Activated naive CD4-positive, alpha-beta T cell treated with anti-CD3 and anti-CD28 coated beads, Interleukin-2, amount 10 ng/mL, durations not matched to agents 7 days and 5 days (primary cell): ENCODE data around the gene ROR1.

Source experiments
- CTCF ChIA-PET: fragments of 350-600 bp; sonication (Branson Sonifier 250); formaldehyde crosslinking; loops from one replicate; lab custom pipeline; 2021; ENCODE audit warnings: antibody characterized with exemption; lab: Charles Lee
- DNase-seq: peaks from one replicate; pipeline ENCODE4 v3.0.0-alpha.2; 2020
- H3K27ac Mint-ChIP-seq: one replicate; pipeline ENCODE4 v1.8.0; 2021; ENCODE audit warnings: mild to moderate bottlenecking, moderate library complexity, mixed read lengths
- H3K27me3 Mint-ChIP-seq: one replicate; pipeline ENCODE4 v1.8.0; 2021; ENCODE audit warnings: mild to moderate bottlenecking, mixed read lengths
- H3K36me3 Mint-ChIP-seq: one replicate; pipeline ENCODE4 v1.8.0; 2021; ENCODE audit warnings: mixed read lengths
- H3K4me1 Mint-ChIP-seq: one replicate; pipeline ENCODE4 v1.8.0; 2021; ENCODE audit warnings: mixed read lengths
- H3K4me3 Mint-ChIP-seq: one replicate; pipeline ENCODE4 v1.8.0; 2021; ENCODE audit warnings: mild to moderate bottlenecking, moderate library complexity, mixed read lengths
- H3K9me3 Mint-ChIP-seq: one replicate; pipeline ENCODE4 v1.8.0; 2021; ENCODE audit warnings: mixed read lengths

The ROR1 gene

DNA sequence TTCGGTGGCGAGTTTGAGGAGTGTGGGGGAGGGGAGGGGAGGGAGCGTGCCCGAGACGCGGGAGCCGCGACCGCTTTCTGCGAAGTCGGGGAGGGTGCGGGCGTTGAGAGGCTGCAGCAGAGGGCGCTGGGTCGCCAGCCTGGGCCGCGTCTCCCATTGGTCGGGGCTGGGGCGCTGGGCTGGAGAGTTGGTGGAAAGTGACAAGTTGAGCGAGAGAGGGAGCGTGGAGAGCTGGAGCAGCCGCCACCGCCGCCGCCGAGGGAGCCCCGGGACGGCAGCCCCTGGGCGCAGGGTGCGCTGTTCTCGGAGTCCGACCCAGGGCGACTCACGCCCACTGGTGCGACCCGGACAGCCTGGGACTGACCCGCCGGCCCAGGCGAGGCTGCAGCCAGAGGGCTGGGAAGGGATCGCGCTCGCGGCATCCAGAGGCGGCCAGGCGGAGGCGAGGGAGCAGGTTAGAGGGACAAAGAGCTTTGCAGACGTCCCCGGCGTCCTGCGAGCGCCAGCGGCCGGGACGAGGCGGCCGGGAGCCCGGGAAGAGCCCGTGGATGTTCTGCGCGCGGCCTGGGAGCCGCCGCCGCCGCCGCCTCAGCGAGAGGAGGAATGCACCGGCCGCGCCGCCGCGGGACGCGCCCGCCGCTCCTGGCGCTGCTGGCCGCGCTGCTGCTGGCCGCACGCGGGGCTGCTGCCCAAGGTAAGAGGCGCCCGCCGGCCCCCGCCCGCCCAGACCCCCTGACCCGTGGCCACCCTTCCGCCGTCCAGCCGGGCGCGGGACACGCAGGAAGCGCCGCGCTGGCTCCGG, at the start of gene ROR1:
Gene ROR1, plus strand, starts transcription at position 203 of the 802 bp plus-strand sequence.
- peaks cover 56% of the 10 kb centered on the region for H3K27me3 Mint-ChIP-seq
- no peak within 1 kb of the TSS for H3K27ac Mint-ChIP-seq
- peaks cover 20% of the 10 kb centered on the region for H3K4me1 Mint-ChIP-seq
- H3K4me3 Mint-ChIP-seq, result peak within 1 kb of the TSS; percentile 80
- CTCF ChIA-PET, result interaction anchor here (1.0 to 1.3 kb wide), 3 partner anchors 10 to 363 kb away, joined by 3 to 5 read pairs (median 3); no protein-coding TSS in a partner anchor
- DNase-seq, result peak; percentile 82
- no peaks in the 10 kb centered on the region for H3K36me3 Mint-ChIP-seq
- H3K9me3 Mint-ChIP-seq, result no peaks in the 10 kb centered on the region

DNA sequence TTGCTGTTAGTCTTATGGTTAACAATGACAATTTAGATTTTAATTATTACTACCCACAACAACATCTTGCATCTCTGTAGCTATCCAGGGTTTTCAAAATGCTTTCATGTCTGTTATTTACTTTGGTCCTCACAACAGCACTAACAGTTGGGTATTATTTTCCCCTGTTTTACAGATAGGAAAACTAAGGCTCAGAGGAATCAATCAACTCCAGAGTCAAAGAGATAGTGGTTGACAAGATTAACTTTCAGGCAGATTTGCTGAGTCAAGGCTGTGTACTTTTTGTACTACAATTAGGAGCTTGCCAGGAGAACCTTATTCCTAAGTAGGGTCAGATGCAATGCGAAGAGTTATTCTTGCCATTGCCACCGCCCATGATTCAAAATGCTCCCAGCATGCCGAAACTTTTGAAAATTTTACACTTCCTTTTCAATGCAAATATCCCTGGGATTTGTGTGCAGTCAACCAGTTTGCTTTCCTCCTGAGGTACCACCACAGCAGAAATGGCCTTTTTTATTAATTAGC, 49.4 kb upstream of the ROR1 start:
- Mint-ChIP-seq H3K9me3 (no peaks in the 10 kb centered on the region), H3K4me1 (no peaks in the 10 kb centered on the region), H3K36me3 (no peaks in the 10 kb centered on the region), H3K4me3 (no peak overlapping the region), H3K27me3 (peaks cover 9% of the 10 kb centered on the region), H3K27ac (no peak overlapping the region)
- CTCF ChIA-PET, result no interaction called here
- no peak for DNase-seq

DNA sequence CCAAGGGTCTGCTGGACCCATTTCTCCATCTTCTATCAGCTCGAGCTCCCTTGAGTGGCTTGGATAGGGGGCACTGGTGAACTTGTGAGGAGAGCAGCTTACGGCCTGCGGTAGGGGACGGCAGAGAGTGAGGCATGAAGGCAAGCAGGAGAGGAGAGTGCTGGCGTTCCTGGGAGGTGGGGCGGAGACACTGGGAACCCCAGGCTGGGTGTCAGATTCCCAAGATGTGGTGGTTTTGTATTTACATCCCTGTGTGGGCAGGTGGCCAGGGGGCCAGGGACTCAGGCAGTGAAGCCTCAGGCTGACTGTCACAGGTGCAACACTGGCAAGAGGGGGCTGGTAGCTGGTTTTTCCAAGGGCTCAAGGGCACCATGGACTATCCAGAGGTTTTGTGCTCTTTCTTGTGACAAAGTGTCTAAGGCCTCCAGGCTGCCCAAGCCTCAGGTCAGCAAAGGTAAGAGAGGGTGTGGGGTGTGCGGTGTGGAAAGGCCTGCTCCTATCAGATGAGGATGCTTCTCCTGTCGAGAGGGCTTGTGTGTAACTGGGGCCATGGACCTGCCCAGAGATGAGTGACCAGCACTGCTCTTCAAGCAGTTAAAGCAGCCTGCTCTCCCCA, 45.1 kb upstream of the ROR1 start:
- Mint-ChIP-seq H3K36me3 (no peaks in the 10 kb centered on the region), H3K4me1 (no peaks in the 10 kb centered on the region), H3K27me3 (peaks cover 9% of the 10 kb centered on the region), H3K27ac (no peak overlapping the region), H3K4me3 (no peak overlapping the region), H3K9me3 (no peaks in the 10 kb centered on the region)
- no peak for DNase-seq
- CTCF ChIA-PET, result no interaction called here

DNA sequence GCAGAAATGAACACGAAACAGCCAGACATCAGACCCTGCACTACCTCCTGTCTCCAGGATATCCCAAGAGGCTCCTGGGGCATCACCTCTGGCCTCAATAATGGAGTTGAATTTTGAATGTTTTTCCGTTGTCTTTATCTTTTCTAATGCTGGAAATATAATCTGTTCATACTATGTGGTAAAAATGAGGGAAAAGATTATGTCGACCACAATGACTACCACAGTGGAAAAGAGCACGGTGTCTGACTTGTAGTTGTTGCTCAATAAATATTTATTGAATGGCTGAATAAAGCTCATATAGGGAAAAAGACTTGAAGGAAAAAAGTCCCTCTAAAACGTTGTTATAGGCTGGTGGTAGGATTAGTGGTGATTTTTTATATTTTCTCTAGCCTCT, 44.6 kb upstream of the ROR1 start:
- Mint-ChIP-seq H3K36me3 (no peaks in the 10 kb centered on the region), H3K9me3 (no peaks in the 10 kb centered on the region), H3K27ac (no peak overlapping the region), H3K4me1 (no peaks in the 10 kb centered on the region), H3K27me3 (peaks cover 9% of the 10 kb centered on the region), H3K4me3 (no peak overlapping the region)
- CTCF ChIA-PET, result no interaction called here
- DNase-seq, result no peak

DNA sequence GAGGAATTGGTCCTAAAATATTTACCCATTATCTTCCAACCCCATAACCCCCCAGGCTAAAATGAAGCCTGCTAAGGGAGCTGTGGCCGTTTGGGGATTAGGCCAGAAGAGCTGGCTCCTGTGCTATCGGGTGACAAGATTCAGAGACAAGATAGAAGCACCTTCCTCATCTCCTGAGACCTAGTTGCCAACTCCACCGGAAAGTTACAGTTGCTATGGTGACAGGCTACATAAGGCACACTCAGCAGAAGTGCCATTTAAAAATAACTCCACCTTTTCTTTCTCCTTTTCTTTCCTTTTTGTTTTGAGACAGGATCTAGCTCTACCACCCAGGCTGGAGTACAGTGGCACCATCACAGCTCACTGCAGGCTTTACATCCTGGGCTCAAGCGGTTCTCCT, 43.6 kb upstream of the ROR1 start:
- Mint-ChIP-seq H3K36me3 (no peaks in the 10 kb centered on the region), H3K4me1 (no peaks in the 10 kb centered on the region), H3K4me3 (no peak overlapping the region), H3K27ac (no peak overlapping the region), H3K9me3 (no peaks in the 10 kb centered on the region), H3K27me3 (peaks cover 9% of the 10 kb centered on the region)
- DNase-seq, result no peak
- CTCF ChIA-PET, result no interaction called here

DNA sequence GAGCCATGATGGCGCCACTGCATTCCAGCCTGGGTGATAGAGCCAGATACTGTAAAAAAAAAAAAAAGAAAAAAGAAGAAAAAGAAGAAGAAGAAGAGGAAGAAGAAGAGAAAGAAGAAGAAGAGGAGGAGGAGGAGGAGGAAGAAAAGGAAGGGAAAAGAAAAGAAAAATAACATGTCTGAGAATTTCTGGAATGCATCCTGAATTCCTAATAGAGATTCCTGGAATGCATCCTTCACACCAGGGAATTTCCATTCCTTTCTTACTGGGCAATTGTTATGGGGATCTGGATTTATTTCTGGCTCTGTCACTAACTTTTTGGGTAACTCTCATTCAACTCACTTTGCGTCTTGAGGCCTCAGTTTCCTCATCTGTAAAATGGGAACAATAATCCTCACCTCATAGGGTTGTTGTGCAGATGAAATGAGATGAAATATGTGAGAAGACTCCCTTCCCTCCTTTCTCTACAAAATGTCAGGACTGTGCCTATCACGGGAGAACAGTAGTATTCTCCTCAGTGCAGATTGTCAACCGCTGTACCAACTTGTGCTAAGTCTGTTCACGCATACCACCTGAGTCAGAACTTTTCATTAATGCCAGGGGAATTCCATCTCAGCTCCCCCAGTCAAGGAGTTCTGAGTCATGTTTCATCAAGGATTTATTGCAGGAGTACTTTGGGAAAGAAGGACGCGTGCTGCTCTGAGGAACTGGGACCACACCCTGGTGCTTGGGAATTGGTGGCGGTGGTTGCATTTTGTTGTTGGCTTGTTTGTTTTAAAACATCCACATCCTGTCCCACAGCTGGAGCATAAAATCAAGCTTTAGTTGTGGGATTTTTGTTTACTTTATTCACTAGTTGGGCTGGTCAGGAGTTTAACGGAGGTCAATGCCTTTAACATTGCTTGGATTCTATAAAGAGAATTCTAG, 42.4 kb upstream of the ROR1 start:
- CTCF ChIA-PET, result no interaction called here
- Mint-ChIP-seq H3K4me3 (no peak overlapping the region), H3K27ac (no peak overlapping the region)

DNA sequence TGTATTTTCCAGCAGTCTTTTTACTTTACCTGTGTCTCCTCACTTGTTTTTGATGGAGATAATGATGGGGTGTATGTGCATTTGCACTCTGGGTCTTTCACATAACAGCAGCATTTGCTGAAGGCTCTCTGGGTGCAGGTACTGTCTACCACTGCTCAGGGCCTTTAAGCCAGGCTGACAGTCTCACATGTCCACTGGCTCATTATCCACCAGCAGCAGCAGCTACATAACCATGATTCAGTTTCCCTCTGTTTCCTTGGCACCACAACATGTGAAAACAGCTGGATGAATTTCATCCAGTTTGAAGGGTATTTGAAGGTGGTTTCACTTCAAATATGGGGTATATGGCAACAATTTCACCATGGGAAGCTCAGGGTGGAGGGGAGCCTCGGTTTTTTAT, 41.2 kb upstream of the ROR1 start:
- Mint-ChIP-seq H3K36me3 (no peaks in the 10 kb centered on the region), H3K9me3 (no peaks in the 10 kb centered on the region), H3K4me3 (no peak overlapping the region), H3K27ac (no peak overlapping the region), H3K4me1 (no peaks in the 10 kb centered on the region), H3K27me3 (peaks cover 13% of the 10 kb centered on the region)
- DNase-seq, result no peak
- CTCF ChIA-PET, result no interaction called here

More for the DNA sequence above, 42.4 kb upstream of the ROR1 start:
- no peak for DNase-seq
- H3K27me3 Mint-ChIP-seq, result peaks cover 13% of the 10 kb centered on the region
- H3K4me1 Mint-ChIP-seq, result no peaks in the 10 kb centered on the region
- no peaks in the 10 kb centered on the region for H3K9me3 Mint-ChIP-seq
- H3K36me3 Mint-ChIP-seq, result no peaks in the 10 kb centered on the region

DNA sequence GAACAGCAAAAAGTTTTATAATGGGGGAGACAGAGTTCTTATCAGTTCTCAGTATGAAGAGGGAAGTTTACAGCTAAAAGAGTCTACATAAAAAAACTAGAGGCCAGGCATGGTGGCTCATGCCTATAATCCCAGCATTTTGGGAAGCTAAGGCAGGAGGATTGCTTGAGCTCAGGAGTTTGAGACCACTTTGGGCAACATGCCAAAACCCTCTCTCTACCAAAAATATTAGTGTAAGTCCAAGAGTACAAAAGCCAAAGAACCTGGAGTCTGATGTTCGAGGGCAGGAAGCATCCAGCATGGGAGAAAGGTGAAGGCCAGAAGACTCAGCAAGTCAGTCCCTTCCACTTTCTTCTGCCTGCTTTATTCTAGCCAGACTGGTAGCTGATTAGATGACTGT, 35.0 kb upstream of the ROR1 start:
- H3K4me3 Mint-ChIP-seq, result no peak overlapping the region
- CTCF ChIA-PET, result interaction anchor here (1.3 kb wide), 1 partner anchor 10 kb away, joined by 3 read pairs; no protein-coding TSS in a partner anchor

DNA sequence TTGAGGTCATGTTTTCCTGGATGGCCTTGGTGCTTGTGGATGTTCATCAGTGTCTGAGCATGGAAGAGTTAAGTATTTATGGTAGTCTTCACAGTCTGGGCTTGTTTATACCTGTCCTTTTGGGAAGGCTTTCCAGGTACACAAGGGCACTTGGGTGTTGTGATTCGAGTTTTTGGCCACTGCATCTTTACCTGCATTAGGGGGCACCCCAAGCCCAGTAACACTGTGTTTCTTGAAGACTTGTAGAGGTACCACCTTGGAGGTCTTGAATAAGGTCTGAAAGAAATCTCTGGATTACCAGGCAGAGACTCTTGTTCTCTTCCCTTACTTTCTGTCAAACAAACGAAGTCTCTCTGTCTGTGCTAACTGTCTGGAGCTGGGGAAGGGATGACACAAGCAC, 34.4 kb upstream of the ROR1 start:
- Mint-ChIP-seq H3K36me3 (no peaks in the 10 kb centered on the region), H3K27me3 (peaks cover 16% of the 10 kb centered on the region)
- CTCF ChIA-PET, result interaction anchor here (1.3 kb wide), 1 partner anchor 9 kb away, joined by 3 read pairs; no protein-coding TSS in a partner anchor

More for the DNA sequence above, 35.0 kb upstream of the ROR1 start:
- Mint-ChIP-seq H3K9me3 (peaks cover under 1% of the 10 kb centered on the region), H3K36me3 (no peaks in the 10 kb centered on the region), H3K27ac (no peak overlapping the region), H3K27me3 (peaks cover 16% of the 10 kb centered on the region), H3K4me1 (peaks cover 12% of the 10 kb centered on the region)
- DNase-seq, result no peak

DNA sequence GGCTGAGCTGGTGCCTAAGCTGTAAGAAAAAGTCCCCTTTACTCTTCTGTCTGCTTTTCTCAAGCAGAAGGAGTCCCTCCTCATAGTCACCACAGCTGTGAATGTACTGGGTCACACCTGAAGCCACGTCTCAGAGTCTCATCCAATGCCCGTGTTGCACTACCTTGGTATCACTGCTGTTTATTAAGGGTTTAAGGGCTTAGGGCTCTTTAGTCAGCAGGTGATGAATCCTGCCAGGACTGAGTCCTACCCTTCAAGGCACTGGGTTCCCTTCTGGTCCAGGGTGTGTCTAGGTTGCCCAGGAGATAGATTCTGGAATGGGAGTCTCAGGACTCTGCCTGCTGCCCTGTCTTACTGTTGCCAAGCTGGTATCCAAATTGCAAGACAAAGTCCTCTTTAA, 33.4 kb upstream of the ROR1 start:
- Mint-ChIP-seq H3K27me3 (peaks cover 18% of the 10 kb centered on the region), H3K27ac (no peak overlapping the region), H3K4me1 (peaks cover 15% of the 10 kb centered on the region), H3K9me3 (peaks cover 4% of the 10 kb centered on the region), H3K36me3 (peaks cover 1% of the 10 kb centered on the region), H3K4me3 (no peak overlapping the region)
- CTCF ChIA-PET, result no interaction called here
- no peak for DNase-seq

More for the DNA sequence above, 34.4 kb upstream of the ROR1 start:
- no peak overlapping the region for H3K27ac Mint-ChIP-seq
- peaks cover 12% of the 10 kb centered on the region for H3K4me1 Mint-ChIP-seq
- no peak overlapping the region for H3K4me3 Mint-ChIP-seq
- DNase-seq, result no peak
- H3K9me3 Mint-ChIP-seq, result peaks cover 1% of the 10 kb centered on the region

DNA sequence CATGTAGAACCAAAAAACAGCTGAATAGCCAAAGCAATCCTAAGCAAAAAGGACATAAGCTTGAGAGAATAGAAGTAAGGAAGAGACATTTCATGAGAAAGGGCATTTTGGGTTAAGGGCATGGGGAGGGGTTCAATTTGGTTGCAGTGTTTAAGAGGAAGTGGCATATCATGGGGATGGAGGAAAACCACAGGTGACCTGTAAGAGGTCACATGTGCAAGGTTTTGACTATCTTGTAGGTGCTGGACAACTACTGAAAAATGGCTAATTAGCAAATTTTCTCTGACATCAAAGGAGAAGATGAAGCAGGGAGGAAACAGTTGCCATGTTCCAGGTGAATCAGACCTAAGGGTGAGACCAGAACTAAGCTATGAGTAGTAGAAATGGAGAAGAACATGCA, 31.3 kb upstream of the ROR1 start:
- H3K27ac Mint-ChIP-seq, result no peak overlapping the region
- no peak overlapping the region for H3K4me3 Mint-ChIP-seq
- H3K27me3 Mint-ChIP-seq, result peaks cover 15% of the 10 kb centered on the region
- peaks cover 6% of the 10 kb centered on the region for H3K9me3 Mint-ChIP-seq
- peaks cover 32% of the 10 kb centered on the region for H3K4me1 Mint-ChIP-seq
- CTCF ChIA-PET, result interaction anchor here (1.0 kb wide), 1 partner anchor 31 kb away, joined by 3 read pairs; the partner anchor contains the start of gene ROR1
- H3K36me3 Mint-ChIP-seq, result peaks cover 3% of the 10 kb centered on the region
- no peak for DNase-seq

DNA sequence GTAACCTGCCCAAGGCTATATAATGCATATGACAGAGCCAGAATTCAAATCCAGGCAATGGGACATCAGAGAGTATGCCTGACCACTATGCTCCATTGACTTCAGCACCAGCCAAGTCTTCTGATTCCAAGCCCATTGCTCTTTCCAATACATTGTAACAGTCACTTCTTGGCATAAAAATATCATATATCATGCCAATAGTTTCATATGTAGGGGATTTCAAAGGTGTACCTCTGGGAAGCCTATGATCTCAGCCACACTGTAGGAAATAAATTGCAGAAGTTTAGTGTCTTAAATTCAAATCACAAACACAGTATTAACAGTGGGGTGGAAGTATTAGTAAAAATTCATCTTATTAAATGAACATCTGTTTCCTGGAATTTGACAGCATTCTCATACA, 30.0 kb upstream of the ROR1 start:
- CTCF ChIA-PET, result no interaction called here
- no peak for DNase-seq
- peaks cover 41% of the 10 kb centered on the region for H3K4me1 Mint-ChIP-seq
- peaks cover 7% of the 10 kb centered on the region for H3K27me3 Mint-ChIP-seq
- peaks cover 3% of the 10 kb centered on the region for H3K36me3 Mint-ChIP-seq
- H3K27ac Mint-ChIP-seq, result no peak overlapping the region
- H3K9me3 Mint-ChIP-seq, result peaks cover 6% of the 10 kb centered on the region
- no peak overlapping the region for H3K4me3 Mint-ChIP-seq

DNA sequence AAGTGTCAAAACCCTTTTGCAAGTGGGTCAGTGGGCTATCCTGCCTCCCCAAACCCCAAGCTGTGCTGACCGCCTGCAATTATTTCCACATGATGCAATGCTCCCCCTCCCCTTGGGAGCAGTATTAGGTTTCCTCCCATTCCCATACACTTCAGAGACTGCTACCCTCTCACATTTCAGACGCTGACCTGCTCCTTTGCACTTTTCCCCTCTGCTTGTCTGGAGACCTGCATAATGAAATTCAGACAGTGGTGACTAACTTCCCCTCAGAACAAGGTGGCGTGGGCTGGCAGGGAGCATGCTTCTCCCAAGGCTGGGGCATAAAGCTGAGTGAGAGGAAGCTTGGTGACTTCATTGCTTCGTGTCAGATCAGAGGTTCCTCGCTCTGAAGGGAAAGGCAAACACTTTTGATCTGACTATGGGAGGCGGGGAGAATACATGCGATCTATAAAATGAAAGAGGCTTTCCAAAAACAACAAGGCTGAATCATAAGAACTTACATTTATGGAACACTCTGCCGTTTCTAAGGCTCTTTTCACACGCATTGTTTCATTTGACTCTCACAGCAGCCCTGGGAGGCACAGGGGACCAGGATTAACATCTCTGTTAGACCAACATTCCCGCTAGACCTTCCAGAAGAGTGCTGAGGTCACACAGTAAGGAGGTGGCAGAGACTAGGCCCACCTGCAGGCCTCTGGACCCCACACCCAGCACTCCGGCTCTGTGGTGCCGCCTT, 27.5 kb upstream of the ROR1 start:
- CTCF ChIA-PET, result no interaction called here
- Mint-ChIP-seq H3K36me3 (peaks cover 3% of the 10 kb centered on the region), H3K4me1 (peaks cover 41% of the 10 kb centered on the region)

More for the DNA sequence above, 27.5 kb upstream of the ROR1 start:
- peak; percentile 27 for DNase-seq
- H3K4me3 Mint-ChIP-seq, result no peak overlapping the region
- peaks cover 7% of the 10 kb centered on the region for H3K27me3 Mint-ChIP-seq
- H3K9me3 Mint-ChIP-seq, result peaks cover 6% of the 10 kb centered on the region
- peak overlapping the region; percentile 56 for H3K27ac Mint-ChIP-seq
